ENCODE data around the gene ATRIP. TPM values are rescaled to one million over a fixed set of nuclear protein-coding genes. Genes with fewer than 3 reads are reported as not detected.
A peak's percentile ranks its signal among the peaks of the same experiment; 100 is the strongest.
"Not testable (repeated sequence)": the region's sequence is repeated elsewhere in the genome, so short reads cannot be mapped to it uniquely, and the experiment has no call there.

Gene ATRIP
- total RNA-seq, 6 experiments from 2014 or later: 7.0 to 10.5 (median 8.2) TPM

DNA sequence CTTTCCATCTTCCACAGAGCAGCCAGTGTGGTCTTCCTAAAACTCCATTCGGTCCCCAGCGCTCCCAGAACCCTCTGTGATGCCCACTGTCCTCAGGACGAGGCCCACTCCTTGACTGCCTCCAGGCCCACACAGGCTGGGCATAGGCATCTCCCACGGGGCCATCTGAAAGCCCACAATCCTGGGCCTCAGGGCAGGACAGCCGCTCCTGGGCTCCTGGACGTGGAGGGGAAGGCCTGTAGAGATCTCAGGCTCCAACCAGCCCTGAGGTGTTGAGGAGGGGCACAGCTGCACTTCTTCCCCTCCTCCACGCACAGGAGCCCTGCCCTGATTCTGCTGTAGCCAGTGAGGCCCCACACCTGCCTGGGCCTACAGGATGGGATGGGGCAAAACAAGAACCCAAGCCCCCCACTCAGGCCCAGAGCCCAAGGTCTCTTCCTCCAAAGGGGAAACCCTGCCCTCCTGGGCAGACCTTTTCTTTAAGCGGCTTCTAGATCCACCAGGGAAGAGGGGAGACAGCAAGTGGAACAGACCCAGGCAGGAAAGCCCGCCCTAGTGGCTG, 31.5 kb downstream of the ATRIP start:
- Mint-ChIP-seq H3K36me3 (ENCODE audit: low read depth) (peaks cover 5% of the 10 kb centered on the region; the same call in 1 of the 2 replicates), H3K9me3 (no peaks in the 10 kb centered on the region), H3K4me1 (ENCODE audit: low read depth) (peaks cover 7% of the 10 kb centered on the region), H3K27ac (no peak overlapping the region), H3K27me3 (ENCODE audit: insufficient read depth) (no peaks in the 10 kb centered on the region; the same call in 1 of the 2 replicates), H3K4me3 (no peak overlapping the region)
- TF ChIP-seq CTCF (IDR thresholded peaks at IDR 0.05): no peak
- DNase-seq: no peak

GRCh38 chr3:48478626-48479555, 32.4 kb downstream of the ATRIP start:
- Mint-ChIP-seq H3K36me3 (ENCODE audit: low read depth) (peaks cover 5% of the 10 kb centered on the region; the same call in 1 of the 2 replicates), H3K27me3 (ENCODE audit: insufficient read depth) (no peaks in the 10 kb centered on the region; the same call in 1 of the 2 replicates), H3K9me3 (no peaks in the 10 kb centered on the region), H3K27ac (no peak overlapping the region), H3K4me3 (no peak overlapping the region), H3K4me1 (ENCODE audit: low read depth) (no peaks in the 10 kb centered on the region)
- no peak for DNase-seq
- no peak for TF ChIP-seq CTCF (IDR thresholded peaks at IDR 0.05)

- H3K27ac Mint-ChIP-seq; H3K4me3 Mint-ChIP-seq; DNase-seq; H3K36me3 Mint-ChIP-seq (ENCODE audit: low read depth); H3K27me3 Mint-ChIP-seq (ENCODE audit: insufficient read depth); H3K9me3 Mint-ChIP-seq; H3K4me1 Mint-ChIP-seq (ENCODE audit: low read depth): not testable (repeated sequence)
These were observed 34.4 kb downstream of the ATRIP start for GRCh38 chr3:48480891-48481290.

- H3K9me3 Mint-ChIP-seq; H3K27me3 Mint-ChIP-seq (ENCODE audit: insufficient read depth); H3K36me3 Mint-ChIP-seq (ENCODE audit: low read depth); DNase-seq; H3K27ac Mint-ChIP-seq; H3K4me1 Mint-ChIP-seq (ENCODE audit: low read depth); H3K4me3 Mint-ChIP-seq: not testable (repeated sequence)
These were observed 36.3 kb downstream of the ATRIP start for GRCh38 chr3:48482822-48483221.

DNA sequence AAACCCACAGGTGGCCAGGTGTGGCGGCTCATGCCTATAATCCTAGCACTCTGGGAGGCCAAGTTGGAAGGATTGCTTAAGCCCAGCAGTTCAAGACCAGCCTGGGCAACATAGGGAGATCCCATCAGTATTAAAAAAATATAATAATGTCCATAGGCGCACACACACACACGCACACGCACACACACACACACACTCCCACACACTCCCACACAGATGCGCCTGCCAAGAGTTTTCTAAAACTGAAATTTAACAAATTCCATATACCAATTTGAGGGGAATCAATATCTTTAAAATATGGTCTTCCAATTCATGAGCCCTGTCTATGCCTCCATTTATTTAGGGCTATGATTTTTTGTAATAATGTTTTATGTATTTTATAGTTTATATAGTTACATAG, 40.4 kb downstream of the ATRIP start:
- H3K9me3 Mint-ChIP-seq: no peaks in the 10 kb centered on the region
- H3K36me3 Mint-ChIP-seq (ENCODE audit: low read depth): no peaks in the 10 kb centered on the region
- H3K27ac Mint-ChIP-seq: no peak overlapping the region
- H3K4me3 Mint-ChIP-seq: no peak overlapping the region
- H3K4me1 Mint-ChIP-seq (ENCODE audit: low read depth): no peaks in the 10 kb centered on the region
- no peak for TF ChIP-seq CTCF (IDR thresholded peaks at IDR 0.05)
- no peak for DNase-seq
- no peaks in the 10 kb centered on the region; the same call in 1 of the 2 replicates for H3K27me3 Mint-ChIP-seq (ENCODE audit: insufficient read depth)

- no peaks in the 10 kb centered on the region for H3K27me3 Mint-ChIP-seq (ENCODE audit: insufficient read depth)
- peak overlapping the region; percentile 30 for H3K27ac Mint-ChIP-seq
- no peaks in the 10 kb centered on the region for H3K4me1 Mint-ChIP-seq (ENCODE audit: low read depth)
- no peaks in the 10 kb centered on the region for H3K9me3 Mint-ChIP-seq
- H3K36me3 Mint-ChIP-seq (ENCODE audit: low read depth): peaks cover 2% of the 10 kb centered on the region
- no peak for TF ChIP-seq CTCF (IDR thresholded peaks at IDR 0.05)
- H3K4me3 Mint-ChIP-seq: no peak overlapping the region
- no peak for DNase-seq
These were observed 46.1 kb downstream of the ATRIP start for GRCh38 chr3:48492461-48493202.

Data from HFFc6 (cell line).